Erythroblast (primary cell): ENCODE results near the gene NLGN1.

Experiments used
- GATA1 ChIP-seq: IDR thresholded peaks from 2 replicates; pipeline ENCODE4 v1.6.1; 2011; ENCODE audit warnings: low read depth, mild to moderate bottlenecking, control low read depth, low read length, moderate library complexity
- POLR2A ChIP-seq: IDR thresholded peaks from 2 replicates; pipeline ENCODE4 v1.6.1; 2011; ENCODE audit warnings: mild to moderate bottlenecking, low read length

DNA sequence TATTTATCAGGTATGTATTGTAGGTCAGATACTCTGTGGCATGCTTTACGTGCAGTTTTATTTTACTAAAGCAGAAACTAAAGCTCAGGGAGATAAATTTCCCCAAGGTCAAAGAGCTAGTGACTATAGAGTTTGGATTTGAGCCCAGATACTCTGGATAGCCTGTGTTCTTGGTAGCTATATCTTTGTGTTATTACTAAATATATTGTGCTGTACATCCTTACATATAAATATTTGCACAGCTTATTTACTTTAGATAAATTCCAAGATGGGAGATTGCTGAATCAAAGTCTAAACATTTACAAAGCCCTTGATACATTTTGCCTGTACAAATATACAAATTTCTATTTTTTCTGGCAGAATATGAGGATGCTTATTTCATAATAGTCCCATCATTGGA is 800.7 kb downstream of the NLGN1 start:
- TF ChIP-seq POLR2A (no peak), GATA1 (no peak)
